Fibroblast of mammary gland (primary cell): ENCODE results near the gene OR2A12.
A peak's percentile ranks its signal among the peaks of the same experiment; 100 is the strongest.
"Not testable (repeated sequence)": the region's sequence is repeated elsewhere in the genome, so short reads cannot be mapped to it uniquely, and the experiment has no call there.

Experiments
- DNase-seq: peaks from one replicate; pipeline ENCODE4 v3.0.0-alpha.2; 2010; ENCODE audit warnings: low read depth
- H3K4me3 ChIP-seq: 2 replicates; pipeline ENCODE4 v1.5.1; 2011; ENCODE audit warnings: low read depth, mild to moderate bottlenecking, low read length, moderate library complexity; ENCODE audit not compliant: control insufficient read depth
- CTCF ChIP-seq: conservative IDR thresholded peaks from 2 replicates; pipeline ENCODE4 v1.5.1; 2011; ENCODE audit warnings: low read depth, low read length, inconsistent platforms; ENCODE audit not compliant: control insufficient read depth, insufficient read depth

The OR2A12 gene

GRCh38 chr7:144050093-144050492 lies 36.0 kb upstream of the OR2A12 start:
- H3K4me3 ChIP-seq, result no peak overlapping the region
- DNase-seq, result no peak
- no peak for TF ChIP-seq CTCF

- not testable (repeated sequence) for DNase-seq, H3K4me3 ChIP-seq
Measured at GRCh38 chr7:144050884-144051283, 35.2 kb upstream of the OR2A12 start.

GRCh38 chr7:144057954-144058353 lies 28.1 kb upstream of the OR2A12 start:
- H3K4me3 ChIP-seq, result no peak overlapping the region
- no peak for TF ChIP-seq CTCF
- DNase-seq, result peak; percentile 15

- peak; percentile 31 for TF ChIP-seq CTCF
- DNase-seq, result no peak
Measured at GRCh38 chr7:144063710-144064109, 22.4 kb upstream of the OR2A12 start.

GRCh38 chr7:144069511-144069910 lies 16.6 kb upstream of the OR2A12 start, which contains the start of gene OR2A25:
Gene OR2A25 (plus strand): TSS chr7:144069811. CDS start chr7:144074220, 4,409 bp downstream.
- TF ChIP-seq CTCF, result no peak
- DNase-seq, result no peak
- no peak within 1 kb of the TSS for H3K4me3 ChIP-seq

More at GRCh38 chr7:144063710-144064109, 22.4 kb upstream of the OR2A12 start:
- no peak overlapping the region for H3K4me3 ChIP-seq

- DNase-seq, result no peak
- TF ChIP-seq CTCF, result no peak
- H3K4me3 ChIP-seq, result no peak overlapping the region
Measured at GRCh38 chr7:144069953-144070352, 16.1 kb upstream of the OR2A12 start.

DNA sequence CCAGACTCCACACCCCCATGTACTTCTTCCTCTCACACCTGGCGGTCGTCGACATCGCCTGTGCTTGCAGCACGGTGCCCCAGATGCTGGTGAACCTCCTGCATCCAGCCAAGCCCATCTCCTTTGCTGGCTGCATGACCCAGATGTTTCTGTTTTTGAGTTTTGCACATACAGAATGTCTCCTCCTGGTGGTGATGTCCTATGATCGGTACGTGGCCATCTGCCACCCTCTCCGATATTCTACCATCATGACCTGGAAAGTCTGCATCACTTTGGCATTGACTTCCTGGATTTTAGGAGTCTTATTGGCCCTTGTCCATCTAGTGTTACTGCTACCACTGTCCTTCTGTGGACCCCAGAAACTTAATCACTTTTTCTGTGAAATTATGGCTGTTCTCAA lies 11.7 kb upstream of the OR2A12 start:
- no peak for DNase-seq
- H3K4me3 ChIP-seq, result no peak overlapping the region
- TF ChIP-seq CTCF, result no peak
